NCI-H748 treated with DMSO at 0.1 percent for 48 hours (cell line): Measurements from ENCODE around the gene TDP1.

ENCODE experiments used
- DNase-seq: peaks from one replicate; lab custom pipeline; 2025; lab: John Stamatoyannopoulos, UW

The TDP1 gene

DNA sequence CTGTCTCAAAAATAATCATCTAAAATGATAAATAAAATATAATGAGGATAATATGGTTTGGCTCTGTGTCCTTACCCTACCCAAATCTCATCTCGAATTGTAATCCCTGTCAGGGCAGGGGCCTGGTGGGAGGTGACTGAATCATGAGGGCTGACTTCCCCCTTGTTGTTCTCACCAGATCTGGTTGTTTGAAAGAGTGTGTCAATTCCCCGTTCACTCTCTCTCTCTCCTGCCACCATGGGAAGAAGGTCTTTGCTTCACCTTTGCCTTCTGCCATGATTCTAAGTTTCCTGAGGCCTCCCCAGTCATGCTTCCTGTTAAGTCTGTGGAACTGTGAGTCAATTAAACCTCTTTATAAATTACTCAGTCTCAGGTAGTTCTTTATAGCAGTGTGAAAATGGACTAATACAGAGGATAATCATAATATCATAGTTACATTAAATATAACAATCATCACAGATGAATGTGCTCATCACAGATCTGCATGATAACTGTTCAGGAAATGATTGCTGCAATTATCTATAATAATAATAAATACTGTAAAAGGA lies 13.8 kb upstream of the TDP1 start:
- no peak for DNase-seq

DNA sequence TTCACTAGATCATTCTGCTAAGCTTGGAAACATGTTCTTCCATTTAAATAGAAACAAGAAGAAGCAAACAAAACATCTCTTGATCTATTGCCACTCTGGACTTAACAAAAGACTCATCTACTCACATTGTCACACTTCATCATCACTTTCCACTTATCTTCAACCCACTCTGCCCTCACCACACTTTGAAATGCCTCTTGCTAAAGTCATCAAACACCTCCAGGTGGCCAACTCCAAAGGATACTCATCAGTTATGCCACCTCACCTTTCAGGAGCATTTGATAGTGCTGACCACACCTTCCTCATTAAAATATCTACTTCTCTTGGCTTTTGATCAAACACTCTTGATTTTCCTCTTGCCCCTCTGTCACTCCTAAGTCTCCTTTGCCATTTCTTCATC lies 8.4 kb upstream of the TDP1 start:
- DNase-seq: no peak

- no peak for DNase-seq
Observed at GRCh38 chr14:89952576-89952975, 3.2 kb upstream of the TDP1 start.

GRCh38 chr14:89953602-89954001 lies 2.1 kb upstream of the TDP1 start:
- no peak for DNase-seq

GRCh38 chr14:89954070-89955021 lies 1.4 kb upstream of the TDP1 start, which contains the start of gene EFCAB11:
EFCAB11 (minus strand) TSS chr14:89954730; CDS start chr14:89954660, 70 bp downstream.
- peak; percentile 99 for DNase-seq

DNA sequence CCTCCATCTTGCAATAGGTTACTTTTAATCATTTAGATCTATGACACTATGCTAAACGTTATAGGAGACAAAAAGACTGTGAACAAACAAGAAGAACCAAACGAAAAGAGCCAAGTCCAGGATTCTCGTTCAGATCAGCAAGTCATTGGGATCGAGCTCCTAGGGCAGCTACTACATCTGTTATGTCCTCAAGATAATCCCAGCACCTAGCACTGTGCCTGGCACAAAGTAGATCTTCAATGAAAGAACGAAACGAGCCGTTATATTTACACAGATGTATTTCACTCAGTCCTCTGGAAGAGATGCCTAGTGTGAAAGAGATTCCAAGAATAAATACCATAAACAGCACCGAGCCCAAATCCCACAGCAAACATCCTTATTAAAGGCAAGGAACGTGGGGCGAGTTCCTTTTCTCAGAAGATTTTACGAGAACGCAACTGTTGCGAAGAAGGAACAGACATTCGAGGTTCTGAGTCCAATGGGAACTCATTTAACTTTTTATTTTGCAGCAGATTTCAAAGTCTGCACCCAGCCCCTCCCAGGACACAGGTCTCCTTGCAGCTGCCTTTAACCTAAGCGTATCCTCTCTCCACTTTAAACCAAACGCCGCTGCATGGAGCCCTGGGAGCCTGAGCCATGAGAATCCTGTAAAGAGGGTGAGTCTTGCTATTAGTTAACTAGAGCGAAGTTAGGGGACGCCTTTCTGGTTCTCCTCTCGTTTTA lies 544 bp upstream of the TDP1 start:
- peak; percentile 71 for DNase-seq

DNA sequence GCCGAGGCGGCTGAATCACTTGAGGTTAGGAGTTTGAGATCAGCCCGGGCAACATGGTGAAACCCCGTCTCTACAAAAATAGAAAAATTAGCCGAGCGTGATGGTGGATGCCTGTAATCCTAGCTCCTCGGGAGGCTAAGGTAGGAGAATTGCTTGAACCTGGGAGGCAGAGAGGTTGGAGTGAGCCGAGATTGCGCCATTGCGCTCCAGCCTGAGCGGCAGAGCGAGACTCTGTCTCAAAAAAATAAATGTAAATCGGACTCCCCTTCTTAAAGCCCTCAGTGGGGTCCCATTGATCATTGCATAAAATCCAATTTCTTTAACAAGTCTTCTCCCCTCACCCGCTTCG lies 908 bp downstream of the TDP1 start:
- no peak for DNase-seq

- no peak for DNase-seq
Observed at GRCh38 chr14:89957376-89957775, 1.6 kb downstream of the TDP1 start.

DNA sequence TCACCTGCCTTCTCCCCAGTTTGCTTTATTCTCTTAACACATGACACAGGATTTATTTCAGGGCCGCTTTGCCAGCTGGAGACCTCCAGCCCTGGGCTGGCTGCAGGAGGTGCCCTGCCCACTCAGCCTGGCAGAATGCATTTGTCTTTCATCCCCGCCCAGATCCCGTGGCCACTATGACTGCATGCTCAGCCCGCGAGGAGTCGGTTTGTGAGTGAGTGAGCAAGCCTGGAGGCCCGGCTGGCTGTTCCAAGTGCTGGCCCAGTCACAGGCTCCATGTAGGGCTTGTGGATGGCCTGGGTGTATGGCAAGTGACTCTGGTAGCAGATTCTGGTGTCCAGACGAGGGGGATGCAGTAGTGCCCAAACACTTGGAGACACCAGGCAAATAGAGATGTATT lies 2.1 kb downstream of the TDP1 start:
- DNase-seq: no peak

- DNase-seq: no peak
Observed at GRCh38 chr14:89958966-89959365, 3.2 kb downstream of the TDP1 start.

GRCh38 chr14:89959853-89960445 lies 4.2 kb downstream of the TDP1 start:
- DNase-seq: no peak

DNA sequence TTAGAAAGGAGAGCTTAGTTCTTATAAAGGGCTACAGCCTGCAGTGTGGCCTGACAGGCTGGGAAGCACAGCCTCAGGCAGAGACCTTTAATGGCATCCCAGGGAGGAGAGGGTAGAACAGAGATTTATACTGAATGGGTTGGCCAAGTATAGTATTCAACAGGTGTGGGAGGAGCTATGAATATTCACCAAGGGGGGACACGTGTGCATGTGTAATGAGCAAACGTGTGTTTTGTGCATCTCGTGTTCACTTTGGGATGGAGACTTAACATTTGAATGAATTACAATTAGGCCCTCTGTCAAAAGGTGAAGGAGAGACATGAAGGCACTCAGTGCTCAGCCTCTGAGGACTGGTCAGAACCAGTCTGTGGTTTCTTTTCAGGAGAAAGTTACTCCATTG lies 5.2 kb downstream of the TDP1 start:
- no peak for DNase-seq

GRCh38 chr14:89963288-89963978 lies 7.7 kb downstream of the TDP1 start:
- DNase-seq: no peak

GRCh38 chr14:89965839-89966238 lies 10.1 kb downstream of the TDP1 start:
- DNase-seq: no peak

- DNase-seq: peak; percentile 53
Observed at GRCh38 chr14:89973234-89973823, 17.6 kb downstream of the TDP1 start.

GRCh38 chr14:89977668-89978067 lies 21.9 kb downstream of the TDP1 start:
- no peak for DNase-seq

GRCh38 chr14:89978656-89979055 lies 22.9 kb downstream of the TDP1 start:
- DNase-seq: no peak

GRCh38 chr14:89983375-89983774 lies 27.6 kb downstream of the TDP1 start:
- no peak for DNase-seq

GRCh38 chr14:89986462-89987160 lies 30.9 kb downstream of the TDP1 start:
- no peak for DNase-seq

DNA sequence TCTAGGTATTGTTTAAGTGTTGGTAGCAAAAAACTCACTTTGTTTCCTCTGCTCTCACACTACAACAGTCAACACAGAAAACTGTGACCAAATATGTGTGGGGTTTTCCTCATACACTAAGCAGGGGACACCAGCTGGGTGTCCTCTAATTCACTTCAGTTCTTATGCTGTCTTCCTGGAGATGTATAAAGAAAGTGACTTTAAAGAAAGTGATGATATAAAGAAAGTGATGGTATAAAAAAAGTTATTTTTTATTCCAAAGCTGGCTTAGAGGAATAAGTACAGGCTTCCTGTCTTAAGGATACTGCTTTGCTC lies 31.4 kb downstream of the TDP1 start:
- no peak for DNase-seq

DNA sequence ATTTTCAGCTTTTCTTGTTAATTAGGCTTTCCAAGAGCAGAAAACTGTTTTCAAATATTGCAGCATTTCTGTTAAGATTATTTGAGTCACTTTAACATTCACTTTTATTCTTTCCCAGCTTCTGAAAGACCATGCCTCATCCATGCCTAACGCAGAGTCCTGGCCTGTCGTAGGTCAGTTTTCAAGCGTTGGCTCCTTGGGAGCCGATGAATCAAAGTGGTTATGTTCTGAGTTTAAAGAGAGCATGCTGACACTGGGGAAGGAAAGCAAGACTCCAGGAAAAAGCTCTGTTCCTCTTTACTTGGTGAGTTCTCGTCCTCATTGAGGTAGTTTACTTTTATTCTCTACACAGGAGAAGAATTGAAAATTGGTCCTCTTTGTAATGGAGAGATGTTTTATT lies 33.1 kb downstream of the TDP1 start:
- no peak for DNase-seq
